Measurements from ENCODE around the gene PLPPR1. TPM values are rescaled to one million over a fixed set of nuclear protein-coding genes. Genes with fewer than 3 reads are reported as not detected.
"Not testable (repeated sequence)": the region's sequence is repeated elsewhere in the genome, so short reads cannot be mapped to it uniquely, and the experiment has no call there.

PLPPR1 gene
- total RNA-seq, 2 donors from 2014 or later = not detected

- H3K27me3 Mint-ChIP-seq (ENCODE audit: low read depth) = peaks cover 55% of the 10 kb centered on the region
Measured at GRCh38 chr9:101029315-101030085, 973 bp downstream of the PLPPR1 start.

GRCh38 chr9:101030086-101030391 is 1.5 kb downstream of the PLPPR1 start:
- H3K36me3 Mint-ChIP-seq (ENCODE audit: insufficient read depth in 2 of 2) = no peaks in the 10 kb centered on the region
- H3K4me1 Mint-ChIP-seq (ENCODE audit: low read depth) = no peaks in the 10 kb centered on the region
- peaks cover 55% of the 10 kb centered on the region for H3K27me3 Mint-ChIP-seq (ENCODE audit: low read depth)
- DNase-seq = no peak
- no peak for ATAC-seq (replicated peaks in 1 of 2)
- H3K9me3 Mint-ChIP-seq = no peaks in the 10 kb centered on the region
- H3K27ac Mint-ChIP-seq = no peak overlapping the region
- H3K4me3 Mint-ChIP-seq = no peak overlapping the region

More at GRCh38 chr9:101029315-101030085, 973 bp downstream of the PLPPR1 start:
- ATAC-seq (replicated peaks in 1 of 2) (no peak), DNase-seq (no peak)
- Mint-ChIP-seq H3K4me3 (peak overlapping the region in 1 of 2 donors; percentile 42), H3K36me3 (ENCODE audit: insufficient read depth in 2 of 2) (no peaks in the 10 kb centered on the region), H3K9me3 (no peaks in the 10 kb centered on the region), H3K4me1 (ENCODE audit: low read depth) (no peaks in the 10 kb centered on the region), H3K27ac (no peak overlapping the region)

GRCh38 chr9:101032426-101032825 is 3.9 kb downstream of the PLPPR1 start:
- DNase-seq = no peak
- no peak overlapping the region for H3K4me3 Mint-ChIP-seq
- no peak for ATAC-seq (replicated peaks in 1 of 2)
- no peaks in the 10 kb centered on the region for H3K9me3 Mint-ChIP-seq
- H3K4me1 Mint-ChIP-seq (ENCODE audit: low read depth) = no peaks in the 10 kb centered on the region
- no peaks in the 10 kb centered on the region for H3K36me3 Mint-ChIP-seq (ENCODE audit: insufficient read depth in 2 of 2)
- H3K27me3 Mint-ChIP-seq (ENCODE audit: low read depth) = peaks cover 50% of the 10 kb centered on the region
- no peak overlapping the region for H3K27ac Mint-ChIP-seq

- H3K9me3 Mint-ChIP-seq = peaks cover 0 to under 1% of the 10 kb centered on the region in 2 donors
- H3K27ac Mint-ChIP-seq = no peak overlapping the region
- no peaks in the 10 kb centered on the region for H3K36me3 Mint-ChIP-seq (ENCODE audit: insufficient read depth in 2 of 2)
- H3K27me3 Mint-ChIP-seq (ENCODE audit: low read depth) = peaks cover 42% of the 10 kb centered on the region
- no peak for DNase-seq
- no peak for ATAC-seq (replicated peaks in 1 of 2)
- H3K4me3 Mint-ChIP-seq = no peak overlapping the region
- H3K4me1 Mint-ChIP-seq (ENCODE audit: low read depth) = no peaks in the 10 kb centered on the region
Measured at GRCh38 chr9:101034222-101034621, 5.7 kb downstream of the PLPPR1 start.

GRCh38 chr9:101035098-101035497 is 6.6 kb downstream of the PLPPR1 start:
- DNase-seq (no peak), ATAC-seq (replicated peaks in 1 of 2) (no peak)
- Mint-ChIP-seq H3K36me3 (ENCODE audit: insufficient read depth in 2 of 2) (peaks cover 0 to 2% of the 10 kb centered on the region in 2 donors), H3K27me3 (ENCODE audit: low read depth) (peaks cover 33% of the 10 kb centered on the region), H3K9me3 (peaks cover 2 to 4% of the 10 kb centered on the region in 2 donors), H3K4me3 (no peak overlapping the region), H3K27ac (no peak overlapping the region), H3K4me1 (ENCODE audit: low read depth) (no peaks in the 10 kb centered on the region)

GRCh38 chr9:101037430-101037829 is 8.9 kb downstream of the PLPPR1 start:
- Mint-ChIP-seq H3K4me1 (ENCODE audit: low read depth) (no peaks in the 10 kb centered on the region), H3K27me3 (ENCODE audit: low read depth) (peaks cover 9% of the 10 kb centered on the region), H3K36me3 (ENCODE audit: insufficient read depth in 2 of 2) (peaks cover 0 to 2% of the 10 kb centered on the region in 2 donors), H3K9me3 (peaks cover 2 to 4% of the 10 kb centered on the region in 2 donors), H3K4me3 (no peak overlapping the region), H3K27ac (no peak overlapping the region)
- DNase-seq (no peak), ATAC-seq (replicated peaks in 1 of 2) (no peak)

- peaks cover 2 to 4% of the 10 kb centered on the region in 2 donors for H3K9me3 Mint-ChIP-seq
Measured at GRCh38 chr9:101038488-101038887, 10.0 kb downstream of the PLPPR1 start.

GRCh38 chr9:101039581-101039980 is 11.1 kb downstream of the PLPPR1 start:
- not testable (repeated sequence) for DNase-seq; ATAC-seq (replicated peaks in 1 of 2); H3K4me3 Mint-ChIP-seq; H3K27me3 Mint-ChIP-seq (ENCODE audit: low read depth); H3K4me1 Mint-ChIP-seq (ENCODE audit: low read depth); H3K36me3 Mint-ChIP-seq (ENCODE audit: insufficient read depth in 2 of 2); H3K9me3 Mint-ChIP-seq
- peak overlapping the region; percentile 30 for H3K27ac Mint-ChIP-seq

More at GRCh38 chr9:101038488-101038887, 10.0 kb downstream of the PLPPR1 start:
- H3K27me3 Mint-ChIP-seq (ENCODE audit: low read depth) = no peaks in the 10 kb centered on the region
- peaks cover 0 to 2% of the 10 kb centered on the region in 2 donors for H3K36me3 Mint-ChIP-seq (ENCODE audit: insufficient read depth in 2 of 2)
- H3K27ac Mint-ChIP-seq = no peak overlapping the region
- DNase-seq (no peak), ATAC-seq (replicated peaks in 1 of 2) (no peak)
- no peak overlapping the region for H3K4me3 Mint-ChIP-seq
- H3K4me1 Mint-ChIP-seq (ENCODE audit: low read depth) = no peaks in the 10 kb centered on the region

GRCh38 chr9:101047848-101048397 is 19.4 kb downstream of the PLPPR1 start:
- no peak overlapping the region for H3K27ac Mint-ChIP-seq
- no peak overlapping the region for H3K4me3 Mint-ChIP-seq
- H3K4me1 Mint-ChIP-seq (ENCODE audit: low read depth) = no peaks in the 10 kb centered on the region
- no peak for ATAC-seq (replicated peaks in 1 of 2)
- DNase-seq = no peak
- peaks cover 3 to 6% of the 10 kb centered on the region in 2 donors for H3K9me3 Mint-ChIP-seq
- H3K36me3 Mint-ChIP-seq (ENCODE audit: insufficient read depth in 2 of 2) = no peaks in the 10 kb centered on the region
- H3K27me3 Mint-ChIP-seq (ENCODE audit: low read depth) = no peaks in the 10 kb centered on the region

GRCh38 chr9:101050650-101051049 is 22.1 kb downstream of the PLPPR1 start:
- Mint-ChIP-seq H3K27me3 (ENCODE audit: low read depth) (peaks cover 4% of the 10 kb centered on the region), H3K36me3 (ENCODE audit: insufficient read depth in 2 of 2) (no peaks in the 10 kb centered on the region), H3K9me3 (peaks cover 3 to 6% of the 10 kb centered on the region in 2 donors), H3K4me1 (ENCODE audit: low read depth) (no peaks in the 10 kb centered on the region), H3K4me3 (no peak overlapping the region), H3K27ac (no peak overlapping the region)
- no peak for DNase-seq
- no peak for ATAC-seq (replicated peaks in 1 of 2)

GRCh38 chr9:101054657-101055056 is 26.1 kb downstream of the PLPPR1 start:
- Mint-ChIP-seq H3K4me1 (ENCODE audit: low read depth) (no peaks in the 10 kb centered on the region), H3K36me3 (ENCODE audit: insufficient read depth in 2 of 2) (no peaks in the 10 kb centered on the region), H3K27ac (no peak overlapping the region), H3K4me3 (no peak overlapping the region), H3K9me3 (peaks cover 3% of the 10 kb centered on the region in 2 donors), H3K27me3 (ENCODE audit: low read depth) (peaks cover 7% of the 10 kb centered on the region)
- no peak for DNase-seq
- no peak for ATAC-seq (replicated peaks in 1 of 2)

GRCh38 chr9:101055516-101055915 is 27.0 kb downstream of the PLPPR1 start:
- H3K36me3 Mint-ChIP-seq (ENCODE audit: insufficient read depth in 2 of 2) = no peaks in the 10 kb centered on the region
- H3K27ac Mint-ChIP-seq = no peak overlapping the region
- no peak for DNase-seq
- H3K27me3 Mint-ChIP-seq (ENCODE audit: low read depth) = peaks cover 7% of the 10 kb centered on the region
- peaks cover 3% of the 10 kb centered on the region in 2 donors for H3K9me3 Mint-ChIP-seq
- H3K4me1 Mint-ChIP-seq (ENCODE audit: low read depth) = no peaks in the 10 kb centered on the region
- no peak overlapping the region for H3K4me3 Mint-ChIP-seq
- no peak for ATAC-seq (replicated peaks in 1 of 2)

- DNase-seq (no peak), ATAC-seq (replicated peaks in 1 of 2) (no peak)
- no peak overlapping the region for H3K4me3 Mint-ChIP-seq
- H3K27ac Mint-ChIP-seq = no peak overlapping the region
- no peaks in the 10 kb centered on the region for H3K27me3 Mint-ChIP-seq (ENCODE audit: low read depth)
- no peaks in the 10 kb centered on the region for H3K9me3 Mint-ChIP-seq
- H3K4me1 Mint-ChIP-seq (ENCODE audit: low read depth) = no peaks in the 10 kb centered on the region
- no peaks in the 10 kb centered on the region for H3K36me3 Mint-ChIP-seq (ENCODE audit: insufficient read depth in 2 of 2)
Measured at GRCh38 chr9:101062686-101063085, 34.2 kb downstream of the PLPPR1 start.

- H3K27ac Mint-ChIP-seq = no peak overlapping the region
- ATAC-seq (replicated peaks in 1 of 2) = no peak
- H3K4me1 Mint-ChIP-seq (ENCODE audit: low read depth) = no peaks in the 10 kb centered on the region
- H3K4me3 Mint-ChIP-seq = no peak overlapping the region
- H3K27me3 Mint-ChIP-seq (ENCODE audit: low read depth) = no peaks in the 10 kb centered on the region
- DNase-seq = no peak
- H3K9me3 Mint-ChIP-seq = no peaks in the 10 kb centered on the region
- H3K36me3 Mint-ChIP-seq (ENCODE audit: insufficient read depth in 2 of 2) = no peaks in the 10 kb centered on the region
Measured at GRCh38 chr9:101063192-101063591, 34.7 kb downstream of the PLPPR1 start.

Measured in activated T-cell treated with anti-CD3 and anti-CD28 coated beads, Interleukin-2, amount 50 U/mL, for 72 hours (primary cell).